NK-92 (cell line): ENCODE data around the gene HDAC5.

ENCODE experiments used
- DNase-seq: peaks from one replicate; lab custom pipeline; 2025; ENCODE audit not compliant: unreplicated experiment; lab: John Stamatoyannopoulos, UW

HDAC5 gene

DNA sequence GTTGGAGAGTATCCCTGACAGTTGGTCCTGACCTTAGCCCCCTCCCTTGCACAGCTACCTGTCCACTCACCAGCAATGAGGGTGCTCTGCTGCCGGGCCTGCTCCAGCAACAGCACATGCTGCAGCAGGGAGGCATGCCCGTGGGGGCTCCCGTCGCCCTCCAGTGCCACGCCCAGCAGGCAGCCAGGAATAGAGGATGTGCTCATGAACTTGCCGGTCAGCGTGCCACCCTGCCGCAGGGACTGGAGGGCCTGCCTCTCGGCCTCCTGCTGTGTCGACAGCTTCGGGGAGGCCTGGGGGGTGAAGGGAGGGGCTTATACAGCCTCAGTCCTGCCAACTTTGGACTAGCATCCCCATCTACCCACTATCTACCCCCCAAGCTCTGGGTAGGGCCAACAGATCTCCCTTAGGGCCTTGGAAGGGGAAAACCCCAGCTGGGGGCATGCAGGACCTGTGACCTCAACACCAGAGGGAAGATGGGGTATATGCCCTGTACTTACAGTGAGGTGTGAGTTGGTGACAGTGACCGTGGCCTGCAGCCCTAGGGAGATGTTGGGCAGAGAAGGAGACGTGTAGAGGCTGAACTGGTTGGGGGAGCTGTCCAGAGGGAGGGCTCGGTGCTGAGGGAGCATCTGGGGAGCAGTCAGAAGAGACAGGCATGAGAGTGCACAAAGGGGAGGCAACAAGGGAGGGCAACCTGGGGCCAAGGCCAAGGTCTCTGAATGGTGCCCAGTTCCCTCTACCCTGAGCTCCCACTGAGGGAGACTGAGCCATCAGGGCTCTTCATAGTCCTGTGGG is 32.0 kb downstream of the HDAC5 start:
- DNase-seq: no peak

- DNase-seq: no peak
These were observed 35.2 kb downstream of the HDAC5 start for GRCh38 chr17:44088254-44088653.

DNA sequence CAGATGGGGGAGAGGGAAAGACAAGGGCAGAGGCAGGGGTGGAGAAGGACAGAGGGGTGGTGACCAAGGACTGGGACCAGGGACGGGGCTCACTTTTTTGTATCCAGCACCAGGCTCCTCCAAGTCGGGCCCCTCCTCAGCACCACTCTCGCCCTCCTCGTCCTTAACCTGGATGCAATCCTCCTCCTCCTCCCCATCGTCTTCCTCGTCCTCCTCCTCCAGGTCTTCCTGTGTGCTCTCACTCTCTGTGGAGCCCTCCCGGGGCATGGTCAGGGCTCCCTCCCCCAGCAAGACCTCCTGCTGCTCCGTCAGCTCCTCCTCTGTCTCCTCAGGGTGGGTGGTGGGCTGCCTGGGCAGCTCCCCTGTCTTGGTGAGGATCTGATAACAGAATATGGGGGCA is 36.1 kb downstream of the HDAC5 start:
- DNase-seq: no peak

DNA sequence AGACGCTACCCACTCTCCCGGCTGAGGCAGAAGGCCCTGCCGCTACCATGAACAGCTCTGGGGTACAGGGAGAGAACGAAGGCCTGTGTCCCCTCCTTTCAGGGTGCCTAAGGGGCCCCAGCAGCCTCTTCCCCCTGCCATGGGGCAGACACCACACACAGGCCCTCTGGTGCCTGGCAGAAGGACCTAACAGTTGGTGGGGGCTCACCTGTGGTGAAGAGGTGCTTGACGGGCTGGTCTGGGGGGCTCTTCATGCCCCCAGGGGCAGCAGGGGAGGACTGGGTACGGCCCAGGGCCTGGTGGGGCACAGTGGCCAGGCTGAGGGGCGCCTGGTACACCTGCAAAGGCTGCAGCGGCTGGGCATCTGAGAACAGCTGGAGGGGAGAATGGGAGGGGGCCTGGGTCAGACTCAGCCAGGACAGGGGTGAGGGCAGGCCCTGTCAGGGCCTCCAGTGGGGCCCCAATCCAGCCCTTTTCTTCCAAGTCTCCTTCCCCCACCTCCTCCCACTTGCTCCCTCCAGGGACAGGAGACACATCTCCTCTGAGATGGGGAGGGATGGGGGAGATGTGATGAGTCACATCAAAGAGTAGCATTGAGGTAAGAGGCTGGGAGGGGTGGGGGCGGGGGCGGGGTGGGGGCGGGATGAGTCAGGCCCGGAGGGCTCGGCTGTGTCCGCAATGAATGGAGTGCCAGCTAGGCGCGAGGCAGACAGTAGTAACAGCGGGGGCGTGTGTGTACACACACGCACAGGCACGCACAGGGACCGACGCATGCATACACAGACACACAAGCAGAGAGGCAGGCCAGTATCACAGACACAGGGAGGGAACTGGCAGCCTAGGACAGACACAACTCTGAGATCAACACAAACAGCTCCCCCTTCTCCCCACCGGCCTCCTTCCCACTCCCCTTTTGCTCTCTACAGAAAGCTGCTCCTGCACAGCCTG is 36.8 kb downstream of the HDAC5 start:
- no peak for DNase-seq

DNA sequence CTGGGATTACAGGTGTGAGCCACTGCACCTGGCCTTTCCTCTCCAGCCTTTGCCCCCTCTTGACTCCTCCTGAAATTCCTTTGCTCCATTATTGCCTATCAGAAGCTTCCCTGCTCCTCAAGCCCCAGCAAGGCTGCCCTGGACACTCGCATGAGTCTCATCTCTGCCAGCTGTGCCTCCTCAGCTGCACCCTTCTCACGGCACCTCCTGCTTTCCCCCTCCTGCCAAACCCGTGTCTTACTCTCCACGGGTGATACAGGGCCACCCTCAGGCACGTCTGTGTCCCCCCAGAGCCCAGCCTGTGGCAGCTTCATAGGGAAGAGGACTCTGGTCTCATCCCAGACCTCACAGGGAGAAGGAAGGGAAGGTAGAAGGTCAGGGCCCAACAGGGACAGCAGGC is 37.5 kb downstream of the HDAC5 start:
- DNase-seq: no peak

GRCh38 chr17:44084921-44085320 is 38.5 kb downstream of the HDAC5 start:
- DNase-seq: no peak

- DNase-seq: no peak
These were observed 39.3 kb downstream of the HDAC5 start for GRCh38 chr17:44084131-44084538.

GRCh38 chr17:44083250-44083849 is 40.1 kb downstream of the HDAC5 start:
- no peak for DNase-seq

DNA sequence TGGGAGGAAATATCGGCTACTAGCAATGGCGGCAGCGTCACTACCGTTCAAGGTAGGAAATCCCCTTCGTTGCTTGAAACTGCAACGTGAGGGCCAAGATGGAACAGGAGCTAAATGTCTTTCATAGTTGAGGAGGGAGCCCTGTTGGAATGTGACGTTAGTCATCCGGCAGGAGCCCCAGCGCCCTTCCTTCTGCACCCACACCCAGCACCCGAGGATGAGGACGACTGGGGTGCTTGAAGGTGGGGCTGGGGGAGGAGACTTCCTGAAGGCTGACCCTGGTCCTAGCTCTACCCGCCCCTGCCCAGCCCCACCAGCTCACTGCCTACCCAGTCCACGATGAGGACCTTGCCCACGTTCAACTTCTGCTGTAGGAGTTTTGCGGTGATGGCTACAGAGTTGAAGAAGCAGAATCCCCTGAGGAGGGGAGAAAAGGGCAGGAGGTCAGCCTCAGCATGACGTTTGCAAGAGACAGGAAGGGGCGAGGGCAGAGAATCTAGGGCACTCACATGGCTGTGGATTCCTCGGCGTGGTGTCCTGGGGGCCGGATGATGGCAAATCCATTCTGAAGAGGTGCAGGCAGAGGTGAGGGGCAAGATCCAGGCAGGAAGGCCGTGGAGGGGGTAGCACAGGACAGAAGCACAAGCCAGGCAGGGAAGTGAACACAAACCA is 41.0 kb downstream of the HDAC5 start:
- no peak for DNase-seq

DNA sequence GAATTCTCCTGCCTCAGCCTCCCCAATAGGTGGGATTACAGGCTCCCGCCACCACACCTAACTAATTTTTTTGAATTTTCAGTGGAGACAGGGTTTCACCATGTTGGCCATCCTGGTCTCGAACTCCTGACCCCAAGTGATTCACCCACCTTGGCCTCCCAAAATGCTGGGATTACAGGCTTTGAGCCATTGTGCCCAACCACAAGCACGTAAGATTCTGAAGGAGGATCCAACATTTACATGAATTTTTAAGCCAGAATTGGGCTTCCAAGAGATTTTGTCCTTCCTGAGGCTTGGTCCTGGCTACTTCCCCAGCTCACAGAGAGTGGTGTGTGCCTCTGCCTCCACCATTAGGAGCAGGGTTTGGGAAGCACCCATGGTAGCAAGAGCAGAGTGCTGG is 41.8 kb downstream of the HDAC5 start:
- no peak for DNase-seq

GRCh38 chr17:44079877-44080821 is 43.3 kb downstream of the HDAC5 start:
- DNase-seq: no peak

DNA sequence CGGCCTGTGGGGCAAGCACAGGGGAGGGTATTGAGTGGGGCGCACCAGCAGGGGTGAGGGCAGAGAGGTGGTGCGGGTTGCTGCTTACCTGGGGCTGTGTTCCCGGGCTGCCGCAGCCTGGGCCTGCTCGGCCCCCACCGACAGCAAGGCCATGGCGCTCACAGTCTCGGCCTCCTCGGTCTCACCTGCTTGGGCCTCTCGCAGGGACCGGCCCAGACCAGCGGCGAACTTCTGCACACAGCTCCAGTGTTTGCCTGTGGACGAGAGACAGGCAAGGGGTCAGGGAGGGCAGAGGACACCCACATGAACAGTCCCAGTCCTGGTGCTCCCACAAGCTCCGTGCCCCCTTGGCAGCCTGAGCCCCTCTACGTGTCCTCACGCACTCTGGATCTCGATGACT is 45.0 kb downstream of the HDAC5 start:
- no peak for DNase-seq

DNA sequence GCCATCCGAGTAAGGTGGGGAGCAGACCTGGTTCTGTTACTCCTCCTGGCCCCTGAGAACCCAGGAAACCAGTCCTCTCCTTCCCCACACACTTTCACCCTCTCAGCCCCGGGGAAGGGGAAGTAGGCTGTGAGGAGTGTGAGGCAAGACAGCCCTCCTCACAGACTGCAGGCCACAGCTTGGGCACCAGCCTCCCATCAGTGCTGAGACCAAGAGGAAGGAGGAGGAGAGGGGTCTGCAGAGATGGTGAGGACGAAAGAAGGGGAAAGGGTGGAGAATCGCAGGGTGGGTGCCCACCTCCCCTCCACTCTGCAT is 45.9 kb downstream of the HDAC5 start:
- no peak for DNase-seq

DNA sequence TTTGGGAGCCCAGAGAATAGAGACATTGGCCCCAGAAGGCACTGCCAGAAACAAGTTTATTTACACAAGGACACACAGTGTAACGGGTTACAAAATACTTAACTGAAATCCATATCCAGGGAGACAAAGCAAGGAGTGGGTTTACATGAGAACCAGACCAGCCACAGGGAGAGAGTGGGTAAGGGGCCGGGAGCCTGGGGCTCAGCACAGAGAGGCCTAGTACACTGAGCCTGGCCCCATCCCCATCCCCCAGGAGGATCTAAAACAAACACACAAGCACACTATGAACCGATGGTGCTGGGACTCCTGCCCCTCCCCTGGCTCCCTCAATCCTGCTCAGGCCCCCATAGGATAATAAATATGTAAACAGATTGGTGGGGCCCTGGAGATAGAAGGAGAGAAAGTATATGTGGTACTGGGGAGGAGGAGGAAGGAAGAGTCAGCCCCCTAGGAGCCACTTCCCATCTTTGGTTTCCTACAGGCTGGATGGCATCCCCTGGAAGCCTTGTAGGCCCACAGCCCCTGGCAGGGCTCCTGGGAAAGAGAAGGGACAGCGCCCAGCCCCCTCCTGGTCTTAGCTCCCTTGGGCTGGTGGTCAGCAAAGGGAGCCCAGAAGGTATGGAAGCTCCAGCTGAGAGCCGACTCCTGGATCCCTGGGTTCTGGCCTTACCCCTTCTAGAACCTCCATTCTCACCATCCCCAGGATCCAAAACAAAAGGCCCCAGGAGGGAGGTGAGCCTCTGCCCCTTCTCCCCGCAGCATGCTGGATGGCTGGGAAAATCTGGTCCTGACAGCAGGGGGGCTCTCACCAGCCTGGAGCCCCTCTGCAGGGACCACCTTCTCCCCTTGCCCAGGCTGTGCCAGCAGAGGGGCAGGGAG is 46.5 kb downstream of the HDAC5 start:
- DNase-seq: no peak

DNA sequence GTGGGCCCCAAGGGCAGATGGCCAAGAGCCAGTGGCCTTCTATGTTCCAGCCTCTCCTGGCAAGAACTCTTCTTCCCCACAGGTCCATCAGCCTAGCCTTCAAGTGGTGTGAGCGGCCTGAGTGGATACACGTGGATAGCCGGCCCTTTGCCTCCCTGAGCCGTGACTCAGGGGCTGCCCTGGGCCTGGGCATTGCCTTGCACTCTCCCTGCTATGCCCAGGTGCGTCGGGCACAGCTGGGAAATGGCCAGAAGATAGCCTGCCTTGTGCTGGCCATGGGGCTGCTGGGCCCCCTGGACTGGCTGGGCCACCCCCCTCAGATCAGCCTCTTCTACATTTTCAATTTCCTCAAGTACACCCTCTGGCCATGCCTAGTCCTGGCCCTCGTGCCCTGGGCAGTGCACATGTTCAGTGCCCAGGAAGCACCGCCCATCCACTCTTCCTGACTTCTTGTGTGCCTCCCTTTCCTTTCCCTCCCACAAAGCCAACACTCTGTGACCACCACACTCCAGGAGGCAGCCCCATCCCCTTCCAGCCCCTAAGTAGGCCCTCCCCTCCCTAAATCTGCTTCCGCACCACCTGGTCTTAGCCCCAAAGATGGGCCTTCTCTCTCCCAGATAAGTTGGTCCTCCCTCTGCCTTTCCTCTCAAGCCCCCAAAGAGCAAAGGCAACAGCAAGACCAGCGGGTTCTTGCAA is 47.7 kb downstream of the HDAC5 start:
- DNase-seq: no peak

- no peak for DNase-seq
These were observed 48.5 kb downstream of the HDAC5 start for GRCh38 chr17:44074911-44075285.

DNA sequence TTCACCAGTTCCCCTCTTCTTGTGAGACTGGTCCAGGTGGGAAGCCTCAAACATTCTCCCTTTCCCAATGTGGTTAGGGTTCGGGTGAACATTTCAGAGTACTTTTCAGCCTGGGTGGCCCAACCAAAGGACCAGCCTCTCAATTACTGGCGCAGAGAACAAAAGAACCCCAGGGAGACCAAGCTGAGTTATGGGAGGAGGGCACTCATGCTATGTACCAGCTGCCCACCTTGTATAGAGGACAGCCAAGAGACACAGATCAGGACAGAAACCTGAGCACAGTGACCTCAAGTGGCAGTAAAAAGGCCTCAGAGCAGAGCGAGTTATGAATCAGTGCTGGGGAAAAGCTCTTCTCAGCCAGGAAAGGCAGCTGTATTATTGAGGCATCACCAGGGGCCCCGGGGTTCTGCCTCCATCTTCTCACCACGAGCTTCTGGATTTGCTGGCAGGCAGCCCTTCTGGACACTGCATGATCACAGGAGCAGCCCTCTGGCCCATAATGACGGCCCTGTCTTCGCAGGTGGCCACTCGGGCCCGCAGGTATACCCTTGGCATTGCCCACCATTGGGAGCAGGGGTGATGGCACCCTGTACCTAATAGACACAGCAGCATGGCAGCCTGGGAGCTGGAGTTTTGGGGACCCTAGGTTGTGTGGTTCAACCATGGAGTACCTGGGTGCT is 49.1 kb downstream of the HDAC5 start:
- DNase-seq: no peak

GRCh38 chr17:44071772-44072171 is 51.7 kb downstream of the HDAC5 start:
- no peak for DNase-seq
